Measurements from ENCODE around the gene STON2. TPM values are rescaled to one million over a fixed set of nuclear protein-coding genes. Genes with fewer than 3 reads are reported as not detected.

Gene STON2, protein sequence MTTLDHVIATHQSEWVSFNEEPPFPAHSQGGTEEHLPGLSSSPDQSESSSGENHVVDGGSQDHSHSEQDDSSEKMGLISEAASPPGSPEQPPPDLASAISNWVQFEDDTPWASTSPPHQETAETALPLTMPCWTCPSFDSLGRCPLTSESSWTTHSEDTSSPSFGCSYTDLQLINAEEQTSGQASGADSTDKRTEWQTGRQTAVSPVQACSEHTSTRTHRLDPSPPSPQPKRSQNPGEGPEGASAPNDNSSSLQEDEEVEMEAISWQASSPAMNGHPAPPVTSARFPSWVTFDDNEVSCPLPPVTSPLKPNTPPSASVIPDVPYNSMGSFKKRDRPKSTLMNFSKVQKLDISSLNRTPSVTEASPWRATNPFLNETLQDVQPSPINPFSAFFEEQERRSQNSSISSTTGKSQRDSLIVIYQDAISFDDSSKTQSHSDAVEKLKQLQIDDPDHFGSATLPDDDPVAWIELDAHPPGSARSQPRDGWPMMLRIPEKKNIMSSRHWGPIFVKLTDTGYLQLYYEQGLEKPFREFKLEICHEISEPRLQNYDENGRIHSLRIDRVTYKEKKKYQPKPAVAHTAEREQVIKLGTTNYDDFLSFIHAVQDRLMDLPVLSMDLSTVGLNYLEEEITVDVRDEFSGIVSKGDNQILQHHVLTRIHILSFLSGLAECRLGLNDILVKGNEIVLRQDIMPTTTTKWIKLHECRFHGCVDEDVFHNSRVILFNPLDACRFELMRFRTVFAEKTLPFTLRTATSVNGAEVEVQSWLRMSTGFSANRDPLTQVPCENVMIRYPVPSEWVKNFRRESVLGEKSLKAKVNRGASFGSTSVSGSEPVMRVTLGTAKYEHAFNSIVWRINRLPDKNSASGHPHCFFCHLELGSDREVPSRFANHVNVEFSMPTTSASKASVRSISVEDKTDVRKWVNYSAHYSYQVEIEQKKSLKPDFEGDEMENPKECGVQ
- 0.15 and 0.50 TPM in 2 replicates for total RNA-seq

DNA sequence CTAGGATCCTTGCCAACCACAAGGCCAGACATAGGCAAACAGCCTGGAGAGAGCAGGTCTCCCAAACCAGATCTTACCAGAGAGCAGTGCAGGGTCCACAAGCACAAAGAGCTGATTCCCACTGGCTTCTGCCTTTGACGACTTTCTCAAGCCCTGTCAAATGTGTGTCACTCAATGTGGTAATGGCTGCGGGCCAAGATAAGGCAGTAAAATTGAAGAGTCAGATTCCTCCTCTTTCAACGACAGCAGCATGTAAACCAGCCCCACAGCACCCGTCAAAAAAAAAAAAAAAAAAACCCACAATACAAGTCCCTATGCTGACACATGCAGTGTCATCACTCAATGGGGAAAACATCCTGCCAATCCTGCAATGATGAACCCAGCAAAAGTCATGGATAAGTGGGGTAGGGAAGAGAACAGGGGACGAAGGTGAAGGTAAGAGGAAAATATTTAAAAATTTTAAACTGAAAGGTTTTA lies at the start of gene STON2:
Gene STON2 (minus strand): TSS at position 123 of the 477 bp plus-strand sequence. CDS start 1,942 bp downstream, outside the sequence.

DNA sequence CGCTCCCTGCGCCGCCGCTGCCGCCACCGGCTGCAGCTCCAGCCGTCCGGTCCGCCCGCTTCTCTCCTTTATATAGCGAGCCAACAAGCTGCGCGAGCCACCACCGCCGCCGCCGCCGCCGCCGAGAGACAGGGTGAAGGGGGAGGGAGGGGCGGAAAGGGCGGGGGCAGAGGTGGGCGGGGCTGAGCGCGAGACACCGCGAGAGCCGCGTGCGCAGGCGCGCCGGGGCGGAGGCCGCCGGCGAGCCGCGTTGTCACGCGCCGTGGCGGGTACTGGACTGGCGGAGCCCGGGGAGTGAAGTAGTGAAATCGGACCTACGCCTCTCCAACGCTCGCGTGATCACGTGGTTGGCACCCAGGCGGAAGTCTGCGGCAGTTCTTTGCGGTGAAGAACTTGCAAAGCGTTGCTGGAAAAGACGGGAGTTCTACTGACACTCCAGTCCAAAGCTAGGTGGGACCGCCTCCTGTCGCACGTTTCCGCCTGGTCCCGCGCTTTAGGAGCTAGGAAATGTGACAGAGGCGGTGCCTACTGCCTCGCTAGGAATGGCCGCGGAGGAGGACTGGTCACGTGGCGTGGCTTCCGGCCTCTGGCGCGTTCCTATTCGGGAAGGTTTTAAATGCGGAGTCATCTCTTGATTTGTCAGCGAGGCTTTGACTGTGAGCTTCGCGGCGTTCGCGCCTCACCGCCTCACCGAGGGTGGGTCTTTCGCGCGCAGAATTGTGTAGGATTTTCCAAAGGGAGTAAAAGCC lies 179.1 kb downstream of the STON2 start, which contains the start of gene GTF2A1:
Gene GTF2A1 (minus strand): TSS at position 130 of the 749 bp plus-strand sequence. CDS start 441 bp downstream, outside the sequence.

Other genes with a start within 250 kb of the STON2 start
- gene GTF2A1, start 179.4 kb downstream of the STON2 start, total RNA-seq, result 12.6 and 15.5 TPM in 2 replicates
- 30.2 and 37.5 TPM in 2 replicates for gene SEL1L, start 133.5 kb upstream of the STON2 start, total RNA-seq

All from bronchus fibroblast of lung (primary cell).